ENCODE results near the gene TOE1.

DNA sequence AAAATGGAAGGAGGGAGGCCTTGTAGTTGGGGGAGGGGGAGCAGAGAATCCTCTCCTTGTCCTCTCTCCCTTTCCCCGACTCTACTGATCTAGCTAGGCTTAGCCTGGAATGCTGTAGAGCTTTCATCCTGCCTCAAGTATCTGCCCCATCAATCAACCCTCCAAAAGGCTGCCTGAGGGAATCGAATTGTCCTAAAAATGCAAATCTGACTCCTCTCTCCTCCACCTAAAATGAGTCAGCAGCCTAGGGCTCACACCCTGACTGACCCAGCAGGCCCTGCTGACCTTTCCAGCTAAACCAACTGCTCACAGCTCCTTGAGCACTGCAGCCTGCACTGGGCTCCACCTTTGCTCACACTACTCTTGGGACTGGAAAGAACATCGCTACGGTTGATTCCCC is 10.5 kb upstream of the TOE1 start:
- no peak for TF ChIP-seq YY1 (IDR thresholded peaks at IDR 0.05; ENCODE audit: borderline replicate concordance in 1 of 3, control insufficient read depth in 1 of 3, extremely low read depth in 1 of 3, insufficient read depth in 3 of 3, insufficient read length in 1 of 3, insufficient replicate concordance in 2 of 3, low read depth in 1 of 3, low read length in 2 of 3)
- no peak for TF ChIP-seq HDGF (IDR thresholded peaks at IDR 0.05)
- TF ChIP-seq, protein P1, sequence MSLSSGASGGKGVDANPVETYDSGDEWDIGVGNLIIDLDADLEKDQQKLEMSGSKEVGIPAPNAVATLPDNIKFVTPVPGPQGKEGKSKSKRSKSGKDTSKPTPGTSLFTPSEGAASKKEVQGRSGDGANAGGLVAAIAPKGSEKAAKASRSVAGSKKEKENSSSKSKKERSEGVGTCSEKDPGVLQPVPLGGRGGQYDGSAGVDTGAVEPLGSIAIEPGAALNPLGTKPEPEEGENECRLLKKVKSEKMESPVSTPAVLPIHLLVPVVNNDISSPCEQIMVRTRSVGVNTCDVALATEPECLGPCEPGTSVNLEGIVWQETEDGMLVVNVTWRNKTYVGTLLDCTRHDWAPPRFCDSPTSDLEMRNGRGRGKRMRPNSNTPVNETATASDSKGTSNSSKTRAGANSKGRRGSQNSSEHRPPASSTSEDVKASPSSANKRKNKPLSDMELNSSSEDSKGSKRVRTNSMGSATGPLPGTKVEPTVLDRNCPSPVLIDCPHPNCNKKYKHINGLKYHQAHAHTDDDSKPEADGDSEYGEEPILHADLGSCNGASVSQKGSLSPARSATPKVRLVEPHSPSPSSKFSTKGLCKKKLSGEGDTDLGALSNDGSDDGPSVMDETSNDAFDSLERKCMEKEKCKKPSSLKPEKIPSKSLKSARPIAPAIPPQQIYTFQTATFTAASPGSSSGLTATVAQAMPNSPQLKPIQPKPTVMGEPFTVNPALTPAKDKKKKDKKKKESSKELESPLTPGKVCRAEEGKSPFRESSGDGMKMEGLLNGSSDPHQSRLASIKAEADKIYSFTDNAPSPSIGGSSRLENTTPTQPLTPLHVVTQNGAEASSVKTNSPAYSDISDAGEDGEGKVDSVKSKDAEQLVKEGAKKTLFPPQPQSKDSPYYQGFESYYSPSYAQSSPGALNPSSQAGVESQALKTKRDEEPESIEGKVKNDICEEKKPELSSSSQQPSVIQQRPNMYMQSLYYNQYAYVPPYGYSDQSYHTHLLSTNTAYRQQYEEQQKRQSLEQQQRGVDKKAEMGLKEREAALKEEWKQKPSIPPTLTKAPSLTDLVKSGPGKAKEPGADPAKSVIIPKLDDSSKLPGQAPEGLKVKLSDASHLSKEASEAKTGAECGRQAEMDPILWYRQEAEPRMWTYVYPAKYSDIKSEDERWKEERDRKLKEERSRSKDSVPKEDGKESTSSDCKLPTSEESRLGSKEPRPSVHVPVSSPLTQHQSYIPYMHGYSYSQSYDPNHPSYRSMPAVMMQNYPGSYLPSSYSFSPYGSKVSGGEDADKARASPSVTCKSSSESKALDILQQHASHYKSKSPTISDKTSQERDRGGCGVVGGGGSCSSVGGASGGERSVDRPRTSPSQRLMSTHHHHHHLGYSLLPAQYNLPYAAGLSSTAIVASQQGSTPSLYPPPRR (CRISPR knock-in tag; IDR thresholded peaks at IDR 0.05; ENCODE audit: borderline replicate concordance) = no peak
- TF ChIP-seq MTF1 (CRISPR knock-in tag; IDR thresholded peaks at IDR 0.05; ENCODE audit: borderline replicate concordance) = no peak

All from K562 (cell line).